GM19238 (cell line): ENCODE measurements around the gene SIK1.

Source experiments
- DNase-seq: peaks from one replicate; pipeline ENCODE4 v3.0.0; 2011; ENCODE audit warnings: low spot score; ENCODE audit not compliant: insufficient read length

SIK1 gene

GRCh38 chr21:43368685-43369084 lies 58.2 kb downstream of the SIK1 start:
- DNase-seq: no peak

- DNase-seq: no peak
Observed at GRCh38 chr21:43367859-43368258, 59.1 kb downstream of the SIK1 start.

- no peak for DNase-seq
Observed at GRCh38 chr21:43367296-43367695, 59.6 kb downstream of the SIK1 start.

DNA sequence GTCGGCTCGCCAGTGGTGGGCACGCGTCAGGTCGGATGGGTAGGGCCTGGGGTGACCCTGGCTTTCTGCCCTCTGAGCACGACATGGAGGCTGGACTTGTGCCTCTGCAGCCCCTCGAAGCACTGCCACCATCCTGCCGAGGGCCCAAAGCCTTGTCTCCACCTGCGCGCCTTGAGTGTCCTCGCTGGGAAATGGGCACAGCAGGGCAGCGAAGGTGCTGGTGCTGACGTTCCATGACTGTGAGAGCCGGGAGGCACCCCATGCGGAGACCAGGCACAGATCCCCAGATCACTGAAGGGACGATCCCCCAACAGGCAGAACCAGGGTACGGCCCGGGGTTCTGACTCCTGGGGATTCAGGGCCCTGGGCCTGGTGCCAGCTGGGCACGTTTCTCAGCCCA lies 60.3 kb downstream of the SIK1 start:
- no peak for DNase-seq

DNA sequence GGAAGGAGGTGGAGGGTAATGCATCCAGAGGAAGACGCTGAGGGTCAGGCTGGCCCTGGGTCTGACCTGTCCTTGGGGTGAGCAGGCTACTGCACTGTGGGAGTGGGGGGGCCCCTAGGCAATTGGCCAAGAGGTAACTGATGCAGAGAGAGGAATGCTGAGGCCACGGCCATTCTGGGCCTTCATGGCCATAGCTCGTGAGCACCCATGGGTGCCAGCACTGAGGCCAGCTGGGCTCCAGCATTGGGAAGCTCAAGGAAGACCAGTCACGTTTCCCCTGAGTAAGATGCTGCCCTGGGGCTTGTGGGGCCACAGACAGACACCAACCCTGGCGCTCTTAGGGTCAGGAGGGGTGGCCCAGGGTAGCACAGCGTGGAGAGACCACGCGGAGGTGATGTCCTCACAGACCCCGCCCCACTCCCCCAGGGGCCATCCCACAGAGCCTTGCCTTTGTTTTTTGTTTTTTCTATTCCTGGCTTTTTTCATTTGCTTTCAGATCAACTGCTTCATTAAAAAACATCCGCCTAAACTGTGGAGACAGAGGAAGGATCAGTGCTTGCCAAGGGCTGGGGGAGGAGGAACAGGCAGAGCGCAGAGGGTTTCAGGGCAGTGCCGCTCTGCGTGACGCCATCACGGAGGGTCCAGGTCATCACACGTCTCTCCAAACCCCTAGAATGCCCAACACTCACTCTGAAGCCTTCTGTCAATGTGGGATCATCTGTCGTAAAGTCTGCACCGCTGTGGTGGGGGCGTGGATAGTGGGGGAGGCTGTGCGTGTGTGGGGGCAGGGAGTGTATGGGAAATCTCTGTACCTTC lies 61.1 kb downstream of the SIK1 start:
- no peak for DNase-seq

DNA sequence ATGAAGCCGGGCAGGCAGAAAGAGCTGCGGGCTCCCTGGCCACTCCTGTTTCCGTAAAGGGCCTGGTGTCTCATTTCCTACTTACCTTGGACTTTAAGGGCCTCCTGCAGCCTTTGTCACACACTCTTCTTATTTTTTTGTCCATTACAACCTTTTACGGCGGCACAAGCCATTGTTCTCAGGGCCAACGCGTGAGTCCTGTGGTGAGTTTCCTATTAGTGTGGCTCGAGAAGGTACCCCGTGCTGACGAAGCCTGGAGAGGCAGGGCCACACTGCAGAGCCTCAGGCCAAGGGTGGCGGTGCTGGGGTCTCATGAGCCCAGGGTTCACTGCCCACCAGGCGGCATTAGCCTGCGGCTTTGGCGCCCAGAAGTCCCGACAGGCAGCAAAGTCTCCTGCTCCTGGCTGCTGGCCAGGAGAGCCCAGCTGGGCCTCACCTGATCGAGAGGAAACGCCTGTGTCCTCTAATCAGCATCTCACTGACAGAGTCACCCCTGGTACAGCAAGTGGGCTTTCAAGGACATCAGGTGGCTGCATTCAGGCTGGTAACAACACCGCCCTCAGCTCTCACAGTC lies 62.0 kb downstream of the SIK1 start:
- no peak for DNase-seq
